Measurements from ENCODE around the gene PLA2G5. TPM values are rescaled to one million over a fixed set of nuclear protein-coding genes. Genes with fewer than 3 reads are reported as not detected.

PLA2G5 gene
- total RNA-seq, 1 experiment from 2014 or later = not detected

GRCh38 chr1:20137055-20137454, 67.1 kb downstream of the PLA2G5 start:
- no peak for DNase-seq (ENCODE audit: low spot score)
- in situ Hi-C loops (cut with HindIII; ENCODE audit: low sequenced_read_pairs) = no loop called here

DNA sequence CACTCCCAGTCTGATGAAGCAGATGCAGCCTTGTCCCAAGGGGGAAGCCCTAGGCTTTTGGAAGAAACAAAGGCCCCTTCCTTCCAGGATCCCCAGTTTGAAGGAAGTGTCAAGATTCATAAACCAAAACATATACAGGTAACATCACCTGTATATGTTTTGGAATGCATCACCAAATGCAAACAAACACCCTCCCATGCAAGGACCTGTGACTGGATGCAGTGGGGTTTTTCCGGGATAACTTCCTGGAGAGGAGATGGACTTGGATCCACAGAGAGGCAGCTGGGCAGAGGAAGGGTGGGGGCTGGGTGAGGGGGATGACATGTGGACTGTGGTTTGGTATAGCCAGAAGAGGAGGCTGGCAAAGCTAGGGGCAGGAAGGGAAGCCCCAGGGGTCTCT, 67.6 kb downstream of the PLA2G5 start:
- DNase-seq (ENCODE audit: low spot score) = no peak
- in situ Hi-C loops (cut with HindIII; ENCODE audit: low sequenced_read_pairs) = no loop called here

DNA sequence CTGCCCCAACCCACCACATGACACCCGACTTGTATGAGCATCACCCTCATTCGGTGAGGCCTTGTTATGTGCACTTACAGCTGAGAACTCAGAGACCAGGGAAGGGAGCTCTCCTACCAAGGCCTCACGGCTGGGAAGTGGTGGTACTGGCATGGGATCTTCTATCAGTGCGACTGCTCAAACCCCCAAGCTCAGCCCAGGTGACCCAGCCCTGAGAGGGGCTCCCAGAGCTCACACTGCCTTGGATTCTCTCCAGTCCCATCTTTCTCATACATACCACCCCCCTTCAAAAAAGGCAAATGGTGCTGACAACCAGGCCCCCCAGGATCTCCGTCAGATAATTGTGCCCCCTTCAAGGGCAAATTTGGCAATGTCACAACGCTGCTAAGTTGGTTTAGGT, 68.4 kb downstream of the PLA2G5 start:
- no peak for DNase-seq (ENCODE audit: low spot score)
- in situ Hi-C loops (cut with HindIII; ENCODE audit: low sequenced_read_pairs) = no loop called here

DNA sequence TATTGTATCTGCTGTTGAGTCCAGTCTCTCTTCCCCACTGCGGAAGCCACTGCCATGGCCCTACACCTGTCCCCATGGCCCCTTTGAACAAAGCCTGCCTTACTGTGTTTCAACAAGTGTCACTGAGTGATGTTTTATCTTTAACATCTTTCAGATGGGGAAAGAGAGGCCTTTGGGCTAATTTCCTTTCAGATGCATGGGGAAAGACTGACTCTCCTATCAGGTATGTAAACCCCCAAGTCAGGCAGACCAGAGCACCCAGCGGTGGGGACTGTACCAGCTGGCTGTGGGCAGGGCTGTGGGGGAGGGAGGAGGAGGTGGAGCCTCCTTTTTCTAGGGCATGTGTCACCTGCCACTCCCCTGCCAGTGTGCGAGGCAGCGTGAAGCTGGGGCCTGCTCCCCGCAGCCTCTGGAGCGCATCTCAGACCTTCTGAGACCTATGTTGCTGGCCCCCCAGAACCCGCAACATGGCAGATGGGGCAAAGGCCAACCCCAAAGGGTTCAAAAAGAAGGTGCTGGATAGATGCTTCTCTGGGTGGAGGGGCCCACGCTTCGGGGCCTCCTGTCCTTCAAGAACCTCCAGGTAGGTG, 69.1 kb downstream of the PLA2G5 start, which contains the start of gene PLA2G2F:
Gene PLA2G2F, plus strand, starts transcription at position 363 of the 590 bp plus-strand sequence. Its CDS starts 105 bp downstream, at position 468.
- DNase-seq (ENCODE audit: low spot score) = no peak
- in situ Hi-C loops (cut with HindIII; ENCODE audit: low sequenced_read_pairs) = no loop called here

- in situ Hi-C loops (cut with HindIII; ENCODE audit: low sequenced_read_pairs) = no loop called here
- DNase-seq (ENCODE audit: low spot score) = no peak
These were observed 70.0 kb downstream of the PLA2G5 start for GRCh38 chr1:20139776-20140612.

GRCh38 chr1:20141001-20141400, 71.0 kb downstream of the PLA2G5 start:
- in situ Hi-C loops (cut with HindIII; ENCODE audit: low sequenced_read_pairs) = no loop called here
- DNase-seq (ENCODE audit: low spot score) = no peak

- no peak for DNase-seq (ENCODE audit: low spot score)
- in situ Hi-C loops (cut with HindIII; ENCODE audit: low sequenced_read_pairs) = no loop called here
These were observed 71.5 kb downstream of the PLA2G5 start for GRCh38 chr1:20141466-20141865.

Other genes with a start within 250 kb of the PLA2G5 start
- 4.4 and 8.8 TPM in 2 replicates for gene OTUD3, start 187.8 kb upstream of the PLA2G5 start, total RNA-seq (2014; rRNA removed; shearing (Covaris generic))
- not detected in 2 replicates for gene PLA2G2E, start 146.6 kb upstream of the PLA2G5 start, total RNA-seq (2014; rRNA removed; shearing (Covaris generic))
- gene PLA2G2A, start 90.6 kb upstream of the PLA2G5 start, total RNA-seq (2014; rRNA removed; shearing (Covaris generic)) = not detected in 2 replicates
- gene PLA2G2D, start 49.3 kb downstream of the PLA2G5 start, total RNA-seq (2014; rRNA removed; shearing (Covaris generic)) = not detected in 2 replicates
- not detected in 2 replicates for gene PLA2G2F, start 69.1 kb downstream of the PLA2G5 start, total RNA-seq (2014; rRNA removed; shearing (Covaris generic))
- 0.98 and 3.5 TPM in 2 replicates for gene UBXN10, start 115.9 kb downstream of the PLA2G5 start, total RNA-seq (2014; rRNA removed; shearing (Covaris generic))
- gene PLA2G2C, start 116.3 kb downstream of the PLA2G5 start, total RNA-seq (2014; rRNA removed; shearing (Covaris generic)) = not detected in 2 replicates
- not detected in 2 replicates for gene VWA5B1, start 220.7 kb downstream of the PLA2G5 start, total RNA-seq (2014; rRNA removed; shearing (Covaris generic))